KMS-11 (cell line): ENCODE data around the gene AADACL4.

Source experiments
- H2AFZ ChIP-seq: fragments of 200-600 bp; sonication (generic); 2 replicates; pipeline ENCODE4 v1.6.1; 2016; ENCODE audit warnings: antibody characterized with exemption, mixed run types, low read depth
- H3K27ac ChIP-seq: fragments of 200-600 bp; sonication (generic); 2 replicates; pipeline ENCODE4 v1.6.1; 2016; ENCODE audit warnings: mild to moderate bottlenecking, mixed run types
- H3K27me3 ChIP-seq: fragments of 200-600 bp; sonication (generic); 2 replicates; pipeline ENCODE4 v1.6.1; 2017; ENCODE audit warnings: mild to moderate bottlenecking, low read depth, mixed run types, moderate library complexity; ENCODE audit not compliant: insufficient read depth
- H3K36me3 ChIP-seq: fragments of 200-600 bp; sonication (generic); 2 replicates; pipeline ENCODE4 v1.6.1; 2017; ENCODE audit warnings: mild to moderate bottlenecking, mixed run types; ENCODE audit not compliant: insufficient read depth
- H3K4me1 ChIP-seq: fragments of 200-600 bp; sonication (generic); 2 replicates; pipeline ENCODE4 v1.6.1; 2016; ENCODE audit warnings: mild to moderate bottlenecking, low read depth, mixed run types; ENCODE audit not compliant: poor library complexity, severe bottlenecking
- H3K4me2 ChIP-seq: fragments of 200-600 bp; sonication (generic); 2 replicates; pipeline ENCODE4 v1.7.0; 2016; ENCODE audit warnings: mild to moderate bottlenecking, mixed run types
- H3K4me3 ChIP-seq: fragments of 200-600 bp; sonication (generic); IDR thresholded peaks from 2 replicates; pipeline ENCODE4 v1.6.1; 2017; ENCODE audit warnings: low read depth, low read length, mixed read lengths; ENCODE audit not compliant: insufficient read depth
- H3K79me2 ChIP-seq: fragments of 200-600 bp; sonication (generic); 2 replicates; pipeline ENCODE4 v1.6.1; 2016; ENCODE audit warnings: low read depth, mixed run types; ENCODE audit not compliant: insufficient read depth
- H3K9ac ChIP-seq: fragments of 200-600 bp; sonication (generic); 2 replicates; pipeline ENCODE4 v1.6.1; 2016; ENCODE audit warnings: mild to moderate bottlenecking, mixed run types
- H4K20me1 ChIP-seq: fragments of 200-600 bp; sonication (generic); 2 replicates; pipeline ENCODE4 v1.6.1; 2016; ENCODE audit warnings: mild to moderate bottlenecking, mixed run types; ENCODE audit not compliant: insufficient read depth
- TF ChIP-seq, protein P1 (sequence below): fragments of 200-600 bp; sonication (generic); conservative IDR thresholded peaks from 2 replicates; pipeline ENCODE4 v1.6.1; 2017; ENCODE audit warnings: low read depth, mild to moderate bottlenecking, antibody characterized with exemption, low read length, moderate library complexity, mixed read lengths

Gene AADACL4

GRCh38 chr1:12616709-12617373 is 27.0 kb upstream of the AADACL4 start:
- no peak overlapping the region for H3K9ac ChIP-seq
- no peaks in the 10 kb centered on the region for H3K79me2 ChIP-seq
- TF ChIP-seq, protein P1, sequence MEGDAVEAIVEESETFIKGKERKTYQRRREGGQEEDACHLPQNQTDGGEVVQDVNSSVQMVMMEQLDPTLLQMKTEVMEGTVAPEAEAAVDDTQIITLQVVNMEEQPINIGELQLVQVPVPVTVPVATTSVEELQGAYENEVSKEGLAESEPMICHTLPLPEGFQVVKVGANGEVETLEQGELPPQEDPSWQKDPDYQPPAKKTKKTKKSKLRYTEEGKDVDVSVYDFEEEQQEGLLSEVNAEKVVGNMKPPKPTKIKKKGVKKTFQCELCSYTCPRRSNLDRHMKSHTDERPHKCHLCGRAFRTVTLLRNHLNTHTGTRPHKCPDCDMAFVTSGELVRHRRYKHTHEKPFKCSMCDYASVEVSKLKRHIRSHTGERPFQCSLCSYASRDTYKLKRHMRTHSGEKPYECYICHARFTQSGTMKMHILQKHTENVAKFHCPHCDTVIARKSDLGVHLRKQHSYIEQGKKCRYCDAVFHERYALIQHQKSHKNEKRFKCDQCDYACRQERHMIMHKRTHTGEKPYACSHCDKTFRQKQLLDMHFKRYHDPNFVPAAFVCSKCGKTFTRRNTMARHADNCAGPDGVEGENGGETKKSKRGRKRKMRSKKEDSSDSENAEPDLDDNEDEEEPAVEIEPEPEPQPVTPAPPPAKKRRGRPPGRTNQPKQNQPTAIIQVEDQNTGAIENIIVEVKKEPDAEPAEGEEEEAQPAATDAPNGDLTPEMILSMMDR = no peak
- no peak overlapping the region for H2AFZ ChIP-seq
- no peak overlapping the region for H3K4me3 ChIP-seq
- H4K20me1 ChIP-seq = no peaks in the 10 kb centered on the region
- no peak overlapping the region for H3K27ac ChIP-seq
- H3K4me2 ChIP-seq = no peak overlapping the region
- no peaks in the 10 kb centered on the region for H3K36me3 ChIP-seq
- peaks cover 19% of the 10 kb centered on the region for H3K27me3 ChIP-seq
- H3K4me1 ChIP-seq = peaks cover 18% of the 10 kb centered on the region

- no peak overlapping the region for H3K27ac ChIP-seq
These were observed 26.4 kb upstream of the AADACL4 start for GRCh38 chr1:12617511-12617900.

GRCh38 chr1:12617901-12618660 is 25.8 kb upstream of the AADACL4 start, which contains the start of gene DHRS3:
Gene DHRS3 (minus strand): TSS chr1:12618210. CDS start chr1:12617348, 862 bp downstream.
- H3K27me3 ChIP-seq = peaks cover 17% of the 10 kb centered on the region
- H4K20me1 ChIP-seq = no peaks in the 10 kb centered on the region
- no peak within 1 kb of the TSS for H3K27ac ChIP-seq
- H3K36me3 ChIP-seq = no peaks in the 10 kb centered on the region
- H3K9ac ChIP-seq = no peak within 1 kb of the TSS
- no peaks in the 10 kb centered on the region for H3K79me2 ChIP-seq
- peak within 1 kb of the TSS; percentile 38; the same call in 1 of the 2 replicates for H3K4me2 ChIP-seq
- H2AFZ ChIP-seq = peak within 1 kb of the TSS; percentile 54; the same call in 1 of the 2 replicates
- H3K4me1 ChIP-seq = peaks cover 18% of the 10 kb centered on the region
- TF ChIP-seq, protein P1 = no peak
- no peak within 1 kb of the TSS for H3K4me3 ChIP-seq

More at GRCh38 chr1:12617511-12617900, 26.4 kb upstream of the AADACL4 start:
- Histone ChIP-seq H3K27me3 (peaks cover 19% of the 10 kb centered on the region), H3K4me3 (no peak overlapping the region), H3K36me3 (no peaks in the 10 kb centered on the region), H4K20me1 (no peaks in the 10 kb centered on the region), H3K4me1 (peaks cover 18% of the 10 kb centered on the region), H3K9ac (no peak overlapping the region), H2AFZ (no peak overlapping the region), H3K79me2 (no peaks in the 10 kb centered on the region), H3K4me2 (no peak overlapping the region; the same call in 1 of the 2 replicates)
- TF ChIP-seq, protein P1 = no peak

DNA sequence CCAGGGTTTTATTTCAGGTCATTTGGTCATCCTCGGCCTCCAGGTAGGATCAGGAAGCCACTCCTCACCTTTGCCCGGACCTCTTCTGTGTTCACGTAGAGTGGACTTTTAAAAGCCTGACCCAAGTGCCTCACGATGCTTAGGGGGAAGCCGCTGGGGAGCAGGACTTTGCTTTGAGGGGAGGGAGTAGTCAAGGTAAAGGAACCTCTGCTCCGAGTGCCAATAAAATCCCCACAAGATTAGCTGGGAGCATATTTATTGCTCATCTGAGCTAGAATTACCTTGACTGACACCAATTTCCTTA is 25.3 kb upstream of the AADACL4 start:
- no peaks in the 10 kb centered on the region for H3K79me2 ChIP-seq
- H3K27ac ChIP-seq = no peak overlapping the region
- TF ChIP-seq, protein P1 = no peak
- peak overlapping the region; percentile 54; the same call in 1 of the 2 replicates for H2AFZ ChIP-seq
- peaks cover 15% of the 10 kb centered on the region for H3K27me3 ChIP-seq
- H4K20me1 ChIP-seq = no peaks in the 10 kb centered on the region
- no peak overlapping the region for H3K9ac ChIP-seq
- H3K4me1 ChIP-seq = peaks cover 18% of the 10 kb centered on the region
- no peak overlapping the region for H3K4me3 ChIP-seq
- H3K4me2 ChIP-seq = peak overlapping the region; percentile 38; the same call in 1 of the 2 replicates
- H3K36me3 ChIP-seq = no peaks in the 10 kb centered on the region
